ENCODE measurements around the gene CMTR1. TPM values are rescaled to one million over a fixed set of nuclear protein-coding genes. Genes with fewer than 3 reads are reported as not detected.
"Not testable (repeated sequence)": the region's sequence is repeated elsewhere in the genome, so short reads cannot be mapped to it uniquely, and the experiment has no call there.

The CMTR1 gene
- polyA plus RNA-seq, 1 donor: 33.1 TPM

GRCh38 chr6:37491830-37492208 is 58.8 kb downstream of the CMTR1 start:
- no peak for DNase-seq
- Histone ChIP-seq H3K4me3 (ENCODE audit: low read length) (no peak overlapping the region), H3K27ac (ENCODE audit: low read length) (no peak overlapping the region), H3K27me3 (ENCODE audit: control insufficient read depth, insufficient read depth, low read length) (no peaks in the 10 kb centered on the region), H3K9me3 (ENCODE audit: control insufficient read depth, low read depth, low read length) (no peaks in the 10 kb centered on the region), H3K36me3 (ENCODE audit: control insufficient read depth, insufficient read depth, low read length) (peaks cover 3% of the 10 kb centered on the region), H3K4me1 (ENCODE audit: control insufficient read depth, insufficient read depth, low read length) (no peaks in the 10 kb centered on the region)
- whole genome bisulfite sequencing (ENCODE audit: insufficient coverage, low lambda C conversion rate): no CpG with 5 or more reads among the region's 5 CpGs

GRCh38 chr6:37492236-37492972 is 59.4 kb downstream of the CMTR1 start:
- Histone ChIP-seq H3K36me3 (ENCODE audit: control insufficient read depth, insufficient read depth, low read length) (peaks cover 3% of the 10 kb centered on the region), H3K4me3 (ENCODE audit: low read length) (no peak overlapping the region), H3K9me3 (ENCODE audit: control insufficient read depth, low read depth, low read length) (no peaks in the 10 kb centered on the region), H3K4me1 (ENCODE audit: control insufficient read depth, insufficient read depth, low read length) (no peaks in the 10 kb centered on the region), H3K27ac (ENCODE audit: low read length) (no peak overlapping the region), H3K27me3 (ENCODE audit: control insufficient read depth, insufficient read depth, low read length) (no peaks in the 10 kb centered on the region)
- DNase-seq: no peak
- no CpG with 5 or more reads among the region's 9 CpGs for WGBS (ENCODE audit: insufficient coverage, low lambda C conversion rate)

- Histone ChIP-seq H3K4me1 (ENCODE audit: control insufficient read depth, insufficient read depth, low read length) (no peaks in the 10 kb centered on the region), H3K27ac (ENCODE audit: low read length) (no peak overlapping the region), H3K9me3 (ENCODE audit: control insufficient read depth, low read depth, low read length) (no peaks in the 10 kb centered on the region), H3K4me3 (ENCODE audit: low read length) (no peak overlapping the region), H3K27me3 (ENCODE audit: control insufficient read depth, insufficient read depth, low read length) (no peaks in the 10 kb centered on the region), H3K36me3 (ENCODE audit: control insufficient read depth, insufficient read depth, low read length) (no peaks in the 10 kb centered on the region)
- WGBS (ENCODE audit: insufficient coverage, low lambda C conversion rate): no CpG with 5 or more reads among the region's 38 CpGs
- DNase-seq: no peak
These were observed 60.1 kb downstream of the CMTR1 start for GRCh38 chr6:37492991-37493660.

- Histone ChIP-seq H3K36me3 (ENCODE audit: control insufficient read depth, insufficient read depth, low read length) (no peaks in the 10 kb centered on the region), H3K4me3 (ENCODE audit: low read length) (no peak overlapping the region), H3K4me1 (ENCODE audit: control insufficient read depth, insufficient read depth, low read length) (no peaks in the 10 kb centered on the region), H3K9me3 (ENCODE audit: control insufficient read depth, low read depth, low read length) (no peaks in the 10 kb centered on the region), H3K27me3 (ENCODE audit: control insufficient read depth, insufficient read depth, low read length) (no peaks in the 10 kb centered on the region), H3K27ac (ENCODE audit: low read length) (no peak overlapping the region)
- DNase-seq: no peak
- WGBS (ENCODE audit: insufficient coverage, low lambda C conversion rate): no CpG with 5 or more reads among the region's 9 CpGs
These were observed 60.6 kb downstream of the CMTR1 start for GRCh38 chr6:37493661-37493995.

- Histone ChIP-seq H3K4me1 (ENCODE audit: control insufficient read depth, insufficient read depth, low read length) (no peaks in the 10 kb centered on the region), H3K27me3 (ENCODE audit: control insufficient read depth, insufficient read depth, low read length) (no peaks in the 10 kb centered on the region), H3K4me3 (ENCODE audit: low read length) (no peak overlapping the region), H3K36me3 (ENCODE audit: control insufficient read depth, insufficient read depth, low read length) (no peaks in the 10 kb centered on the region), H3K27ac (ENCODE audit: low read length) (no peak overlapping the region), H3K9me3 (ENCODE audit: control insufficient read depth, low read depth, low read length) (no peaks in the 10 kb centered on the region)
- 100% methylated on average over 1 of the region's 4 CpGs for WGBS (ENCODE audit: insufficient coverage, low lambda C conversion rate)
- no peak for DNase-seq
These were observed 62.4 kb downstream of the CMTR1 start for GRCh38 chr6:37495244-37495934.

GRCh38 chr6:37496951-37497885 is 64.2 kb downstream of the CMTR1 start:
- no peaks in the 10 kb centered on the region for H3K27me3 ChIP-seq (ENCODE audit: control insufficient read depth, insufficient read depth, low read length)
- WGBS (ENCODE audit: insufficient coverage, low lambda C conversion rate): 100% methylated on average over 1 of the region's 13 CpGs

GRCh38 chr6:37499433-37500293 is 66.6 kb downstream of the CMTR1 start, which contains the start of gene CCDC167:
TSS of gene CCDC167 (minus strand) at chr6:37499893. CDS start at chr6:37499863, 30 bp downstream.
- H3K27me3 ChIP-seq (ENCODE audit: control insufficient read depth, insufficient read depth, low read length): no peaks in the 10 kb centered on the region
- peak within 1 kb of the TSS; percentile 75 for H3K4me3 ChIP-seq (ENCODE audit: low read length)
- no peak within 1 kb of the TSS for H3K27ac ChIP-seq (ENCODE audit: low read length)
- DNase-seq: peak; percentile 95
- whole genome bisulfite sequencing (ENCODE audit: insufficient coverage, low lambda C conversion rate): 0% methylated on average over 1 of the region's 38 CpGs
- no peaks in the 10 kb centered on the region for H3K9me3 ChIP-seq (ENCODE audit: control insufficient read depth, low read depth, low read length)
- H3K36me3 ChIP-seq (ENCODE audit: control insufficient read depth, insufficient read depth, low read length): no peaks in the 10 kb centered on the region
- H3K4me1 ChIP-seq (ENCODE audit: control insufficient read depth, insufficient read depth, low read length): no peaks in the 10 kb centered on the region

More at GRCh38 chr6:37496951-37497885, 64.2 kb downstream of the CMTR1 start:
- Histone ChIP-seq H3K27ac (ENCODE audit: low read length) (no peak overlapping the region), H3K9me3 (ENCODE audit: control insufficient read depth, low read depth, low read length) (no peaks in the 10 kb centered on the region), H3K36me3 (ENCODE audit: control insufficient read depth, insufficient read depth, low read length) (no peaks in the 10 kb centered on the region), H3K4me3 (ENCODE audit: low read length) (no peak overlapping the region), H3K4me1 (ENCODE audit: control insufficient read depth, insufficient read depth, low read length) (no peaks in the 10 kb centered on the region)
- DNase-seq: no peak

GRCh38 chr6:37500294-37500608 is 67.2 kb downstream of the CMTR1 start:
- Histone ChIP-seq H3K27ac (ENCODE audit: low read length) (no peak overlapping the region), H3K4me3 (ENCODE audit: low read length) (peak overlapping the region; percentile 75)

GRCh38 chr6:37500904-37501303 is 67.9 kb downstream of the CMTR1 start:
- H3K4me3 ChIP-seq (ENCODE audit: low read length); H3K9me3 ChIP-seq (ENCODE audit: control insufficient read depth, low read depth, low read length); H3K27me3 ChIP-seq (ENCODE audit: control insufficient read depth, insufficient read depth, low read length); H3K27ac ChIP-seq (ENCODE audit: low read length); DNase-seq; H3K4me1 ChIP-seq (ENCODE audit: control insufficient read depth, insufficient read depth, low read length); H3K36me3 ChIP-seq (ENCODE audit: control insufficient read depth, insufficient read depth, low read length): not testable (repeated sequence)
- WGBS (ENCODE audit: insufficient coverage, low lambda C conversion rate): no CpG with 5 or more reads among the region's 6 CpGs

More at GRCh38 chr6:37500294-37500608, 67.2 kb downstream of the CMTR1 start:
- 0% methylated on average over 1 of the region's 4 CpGs for WGBS (ENCODE audit: insufficient coverage, low lambda C conversion rate)
- H3K9me3 ChIP-seq (ENCODE audit: control insufficient read depth, low read depth, low read length): no peaks in the 10 kb centered on the region
- DNase-seq: no peak
- no peaks in the 10 kb centered on the region for H3K4me1 ChIP-seq (ENCODE audit: control insufficient read depth, insufficient read depth, low read length)
- no peaks in the 10 kb centered on the region for H3K36me3 ChIP-seq (ENCODE audit: control insufficient read depth, insufficient read depth, low read length)
- H3K27me3 ChIP-seq (ENCODE audit: control insufficient read depth, insufficient read depth, low read length): no peaks in the 10 kb centered on the region
